Stomach (tissue), 4 donors: ENCODE measurements around the gene FLNA.

Experiments used
- EP300 ChIP-seq: sonication (generic); formaldehyde crosslinking; IDR thresholded peaks from one replicate; pipeline ENCODE4 v1.6.1; 2017; ENCODE audit warnings: antibody characterized with exemption
- POLR2A ChIP-seq, 4 donors: fragments of 450-650 bp; IDR thresholded peaks; one replicate each; pipeline ENCODE4 v1.6.1; 2016; ENCODE audit warnings: antibody characterized with exemption in 4 of 4, control low read depth in 2 of 4, mild to moderate bottlenecking in 1 of 4, moderate library complexity in 1 of 4
- TF ChIP-seq, protein P1 (sequence below), 7 experiments: fragments of 450-650 bp in 4 of 7; fragments of 200-600 bp in 3 of 7; sonication (generic) in 3 of 7; IDR thresholded peaks; one replicate each; pipeline ENCODE4 v1.5.1; 2016 to 2019; ENCODE audit warnings: antibody characterized with exemption in 7 of 7, control low read depth in 2 of 7, mild to moderate bottlenecking in 1 of 7

DNA sequence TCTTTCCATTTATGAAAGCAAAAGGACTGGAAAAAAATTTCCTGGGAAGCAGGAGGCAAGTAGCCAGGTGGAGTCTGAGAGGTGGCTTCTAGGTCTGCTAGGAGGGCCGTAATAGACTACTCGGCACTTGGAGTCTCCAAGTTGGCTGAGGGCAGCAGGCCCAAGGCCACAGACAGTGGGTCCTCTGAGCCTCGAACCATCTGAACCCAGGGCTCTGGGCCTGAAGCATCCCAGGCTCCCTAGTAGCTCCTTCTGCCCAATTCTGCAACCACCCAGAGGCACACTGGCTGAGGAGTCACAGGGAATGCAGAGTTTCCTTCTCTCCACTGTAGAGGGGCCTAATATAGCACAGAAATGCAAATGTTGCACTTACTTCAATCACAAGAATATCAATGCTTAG lies 59.0 kb downstream of the FLNA start:
- TF ChIP-seq POLR2A (IDR thresholded peaks at IDR 0.05) (no peak), EP300 (no peak)
- TF ChIP-seq, protein P1, sequence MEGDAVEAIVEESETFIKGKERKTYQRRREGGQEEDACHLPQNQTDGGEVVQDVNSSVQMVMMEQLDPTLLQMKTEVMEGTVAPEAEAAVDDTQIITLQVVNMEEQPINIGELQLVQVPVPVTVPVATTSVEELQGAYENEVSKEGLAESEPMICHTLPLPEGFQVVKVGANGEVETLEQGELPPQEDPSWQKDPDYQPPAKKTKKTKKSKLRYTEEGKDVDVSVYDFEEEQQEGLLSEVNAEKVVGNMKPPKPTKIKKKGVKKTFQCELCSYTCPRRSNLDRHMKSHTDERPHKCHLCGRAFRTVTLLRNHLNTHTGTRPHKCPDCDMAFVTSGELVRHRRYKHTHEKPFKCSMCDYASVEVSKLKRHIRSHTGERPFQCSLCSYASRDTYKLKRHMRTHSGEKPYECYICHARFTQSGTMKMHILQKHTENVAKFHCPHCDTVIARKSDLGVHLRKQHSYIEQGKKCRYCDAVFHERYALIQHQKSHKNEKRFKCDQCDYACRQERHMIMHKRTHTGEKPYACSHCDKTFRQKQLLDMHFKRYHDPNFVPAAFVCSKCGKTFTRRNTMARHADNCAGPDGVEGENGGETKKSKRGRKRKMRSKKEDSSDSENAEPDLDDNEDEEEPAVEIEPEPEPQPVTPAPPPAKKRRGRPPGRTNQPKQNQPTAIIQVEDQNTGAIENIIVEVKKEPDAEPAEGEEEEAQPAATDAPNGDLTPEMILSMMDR (IDR thresholded peaks at IDR 0.05), result no peak
